ENCODE data around the gene CHD9.
"Not testable (repeated sequence)": the region's sequence is repeated elsewhere in the genome, so short reads cannot be mapped to it uniquely, and the experiment has no call there.

Gene CHD9

DNA sequence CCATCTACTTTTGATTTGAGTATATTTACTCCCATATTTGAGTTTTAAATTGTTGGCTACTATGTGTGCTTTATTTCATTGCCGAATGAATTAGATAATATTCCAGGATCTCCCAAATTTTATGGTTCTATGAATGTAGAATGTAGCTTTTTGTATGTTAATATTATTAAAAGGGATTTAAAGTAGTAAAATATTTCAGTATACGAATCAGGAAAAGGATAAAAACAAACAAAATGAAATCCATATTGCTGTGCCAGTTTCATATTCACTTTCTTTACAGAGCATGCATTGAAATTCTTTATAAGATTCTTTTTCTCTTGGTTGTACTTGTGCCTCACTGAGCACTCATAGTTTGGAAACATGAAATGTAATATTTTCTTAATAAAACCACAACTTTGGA is 155.1 kb downstream of the CHD9 start:
- DNase-seq = no peak

DNA sequence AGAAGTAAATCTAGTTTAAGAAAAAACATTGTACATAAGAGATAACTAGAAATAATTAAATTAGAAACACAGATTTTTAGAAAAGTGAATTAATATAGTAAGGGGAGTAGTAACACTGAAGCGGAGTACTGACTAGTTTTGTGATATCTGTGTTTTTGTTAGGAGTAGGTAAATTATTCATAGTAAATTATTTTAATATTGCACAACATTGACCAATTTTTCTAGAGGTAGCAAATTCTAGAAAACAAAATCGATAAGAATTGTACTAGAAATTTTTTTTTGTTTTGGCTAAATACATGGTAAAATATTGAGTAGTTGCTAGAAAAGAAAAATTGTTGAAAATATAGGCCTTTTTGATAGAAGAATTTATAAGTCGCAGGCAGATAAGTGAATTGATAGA is 156.5 kb downstream of the CHD9 start:
- no peak for DNase-seq

GRCh38 chr16:53212893-53213223 is 158.1 kb downstream of the CHD9 start:
- no peak for DNase-seq

- no peak for DNase-seq
Observed at GRCh38 chr16:53213542-53213941, 158.8 kb downstream of the CHD9 start.

GRCh38 chr16:53216798-53217197 is 162.0 kb downstream of the CHD9 start:
- DNase-seq = no peak

- DNase-seq = no peak
Observed at GRCh38 chr16:53219371-53219770, 164.6 kb downstream of the CHD9 start.

GRCh38 chr16:53219795-53220454 is 165.1 kb downstream of the CHD9 start:
- DNase-seq = no peak

- no peak for DNase-seq
Observed at GRCh38 chr16:53220585-53220984, 165.8 kb downstream of the CHD9 start.

- no peak for DNase-seq
Observed at GRCh38 chr16:53224951-53225533, 170.3 kb downstream of the CHD9 start.

DNA sequence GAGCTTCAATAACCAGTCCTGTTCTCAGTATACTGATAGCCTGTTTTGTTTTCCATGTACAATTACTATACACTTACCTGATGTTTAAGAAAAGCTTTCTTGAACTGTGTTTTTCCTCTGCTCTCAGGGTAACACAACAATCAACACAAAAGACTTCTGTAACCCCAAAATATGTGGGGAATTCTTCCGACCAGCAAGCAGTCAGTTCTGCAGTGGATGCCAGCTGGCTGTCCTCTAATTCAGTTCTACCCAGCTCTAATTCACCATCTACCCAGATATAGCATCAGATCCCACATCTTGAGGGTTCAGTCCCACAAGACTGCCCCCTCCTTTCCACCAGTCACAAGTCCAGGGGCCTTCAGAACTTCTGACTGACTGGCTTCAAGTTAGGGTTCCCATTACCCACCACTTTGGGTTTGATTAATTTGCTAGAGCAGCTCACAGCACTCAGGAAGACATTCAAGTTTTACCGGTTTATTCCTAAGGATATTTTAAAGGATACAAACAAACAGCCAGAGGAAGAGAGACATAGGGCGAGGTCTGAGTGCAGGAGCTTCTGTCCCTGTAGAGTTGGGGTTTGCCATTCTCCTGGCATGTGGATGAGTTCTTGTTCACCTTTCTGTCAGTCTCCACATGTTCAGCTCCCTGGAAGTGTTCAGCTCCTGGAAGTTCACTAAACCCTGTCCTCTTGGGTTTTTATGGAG is 178.2 kb downstream of the CHD9 start:
- no peak for DNase-seq

DNA sequence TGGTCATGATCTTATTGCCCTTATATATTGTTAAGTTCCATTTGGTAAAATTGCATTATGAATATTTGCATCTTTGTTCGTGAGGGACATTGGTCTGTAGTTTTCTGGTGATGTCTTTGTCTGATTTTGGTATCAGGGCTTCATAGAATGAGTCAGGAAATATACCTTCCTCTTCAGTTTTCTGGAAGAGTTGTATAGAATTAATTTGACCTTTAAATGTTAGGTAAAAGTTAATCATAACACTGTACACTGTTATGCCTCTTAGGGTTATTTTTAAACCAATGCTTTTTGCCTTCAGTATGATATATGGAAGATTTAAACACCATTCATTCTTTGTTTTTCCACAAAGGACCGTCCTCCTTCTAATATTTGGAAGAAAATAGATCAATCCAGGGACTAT is 180.0 kb downstream of the CHD9 start:
- DNase-seq = no peak

DNA sequence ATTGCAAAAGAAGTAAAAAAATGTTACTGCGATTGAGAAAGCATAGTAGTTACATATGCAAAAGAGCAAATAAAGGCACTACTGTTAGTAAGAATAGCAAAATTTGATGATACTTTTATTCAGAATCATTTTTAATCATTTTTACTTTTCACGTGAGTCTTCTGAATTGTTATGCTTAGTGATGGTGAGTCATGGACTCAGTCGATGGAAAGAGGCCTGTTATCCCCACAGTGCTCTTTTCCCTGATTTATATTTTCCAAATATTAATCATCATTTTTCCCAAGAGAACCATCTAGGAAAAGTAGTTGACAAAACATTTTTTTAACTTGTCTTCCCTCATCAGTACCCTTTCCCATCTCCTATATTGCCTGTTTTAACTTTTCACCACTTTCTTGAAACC is 181.1 kb downstream of the CHD9 start:
- DNase-seq = no peak

DNA sequence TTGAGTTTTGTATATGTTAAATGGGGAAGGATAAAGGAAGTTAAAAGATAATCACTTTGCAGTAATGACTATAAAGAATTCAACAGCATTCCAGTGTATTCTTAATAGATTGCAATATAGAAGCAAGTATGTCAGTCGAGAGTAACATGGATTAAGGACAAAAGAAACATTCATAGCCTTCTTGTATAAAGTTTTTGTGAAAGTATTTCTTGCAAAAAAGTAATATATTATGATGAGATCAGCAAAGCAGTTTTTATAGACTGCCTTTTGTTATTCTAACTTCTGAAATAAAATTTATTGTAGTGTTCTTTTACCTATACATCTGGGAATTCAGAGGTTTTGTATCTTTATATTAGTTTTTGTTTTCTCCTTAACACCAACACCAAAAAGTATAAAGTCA is 194.5 kb downstream of the CHD9 start:
- no peak for DNase-seq

- DNase-seq = no peak
Observed at GRCh38 chr16:53257001-53257400, 202.2 kb downstream of the CHD9 start.

DNA sequence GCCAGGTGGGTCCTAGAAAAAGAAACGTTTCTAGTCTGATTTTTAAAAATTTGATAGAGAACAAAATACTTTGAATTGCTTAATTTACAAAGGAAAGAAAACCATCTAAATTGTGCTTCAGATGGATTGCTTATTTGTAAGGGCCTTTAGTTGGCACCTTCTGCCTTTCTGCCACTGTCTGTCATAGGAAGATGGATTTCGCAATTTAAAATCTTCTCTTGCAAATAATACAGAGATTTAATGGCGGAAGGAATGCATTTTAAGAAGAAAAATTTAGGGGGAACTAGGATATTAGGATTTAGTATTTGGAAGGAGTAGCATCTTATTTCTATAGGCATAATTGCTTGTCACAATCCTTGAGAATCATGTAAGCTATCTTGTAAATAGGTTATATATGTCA is 204.0 kb downstream of the CHD9 start:
- DNase-seq = no peak

- no peak for DNase-seq
Observed at GRCh38 chr16:53261276-53261675, 206.5 kb downstream of the CHD9 start.

GRCh38 chr16:53262645-53263044 is 207.9 kb downstream of the CHD9 start:
- no peak for DNase-seq

GRCh38 chr16:53266156-53266555 is 211.4 kb downstream of the CHD9 start:
- DNase-seq = no peak

DNA sequence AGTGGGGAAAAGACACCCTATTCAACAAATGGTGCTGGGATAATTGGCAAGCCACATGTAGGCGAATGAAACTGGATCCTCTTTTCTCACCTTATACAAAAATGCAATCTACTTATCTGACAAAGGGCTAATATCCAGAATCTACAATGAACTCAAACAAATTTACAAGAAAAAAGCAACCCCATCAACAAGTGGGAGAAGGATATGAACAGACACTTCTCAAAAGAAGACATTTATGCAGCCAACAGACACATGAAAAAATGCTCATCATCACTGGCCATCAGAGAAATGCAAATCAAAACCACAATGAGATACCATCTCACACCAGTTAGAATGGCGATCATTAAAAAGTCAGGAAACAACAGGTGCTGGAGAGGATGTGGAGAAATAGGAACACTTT is 223.7 kb downstream of the CHD9 start:
- DNase-seq = not testable (repeated sequence)

- no peak for DNase-seq
Observed at GRCh38 chr16:53281280-53281679, 226.5 kb downstream of the CHD9 start.

- DNase-seq = no peak
Observed at GRCh38 chr16:53281859-53282258, 227.1 kb downstream of the CHD9 start.

DNA sequence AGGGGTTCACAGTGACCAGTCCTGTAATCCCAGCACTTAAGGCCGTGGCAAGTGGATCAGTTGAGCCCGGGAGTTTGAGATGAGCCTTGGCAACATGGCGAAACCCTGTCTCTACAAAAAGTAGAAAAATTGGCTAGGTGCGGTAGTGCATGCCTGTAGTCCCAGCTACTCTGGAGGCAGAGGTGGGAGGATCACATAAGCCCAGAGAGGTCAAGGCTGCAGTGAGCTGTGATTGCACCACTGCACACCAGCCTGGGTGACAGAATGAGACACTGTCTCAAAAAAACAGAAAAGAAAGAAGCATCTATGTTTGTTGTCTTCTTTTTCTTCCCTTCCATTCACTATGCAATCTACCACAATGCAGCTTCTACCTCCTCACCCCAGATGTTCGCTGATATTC is 227.5 kb downstream of the CHD9 start:
- DNase-seq = no peak

GRCh38 chr16:53282975-53283946 is 228.5 kb downstream of the CHD9 start:
- no peak for DNase-seq
